GM06990 (cell line): ENCODE data around the gene OR2Y1.

Source experiments
- DNase-seq: peaks from one replicate; pipeline ENCODE4 v3.0.0-alpha.2; 2011; ENCODE audit not compliant: insufficient read length; ENCODE audit errors: extremely low read depth
- H3K27me3 ChIP-seq: replicated peaks from 2 replicates; pipeline ENCODE4 v1.6.0; 2011; ENCODE audit warnings: low read length; ENCODE audit not compliant: control insufficient read depth, insufficient read depth
- H3K36me3 ChIP-seq: 2 replicates; pipeline ENCODE4 v1.5.1; 2011; ENCODE audit warnings: low read length; ENCODE audit not compliant: control insufficient read depth, insufficient read depth
- H3K4me3 ChIP-seq: replicated peaks from 2 replicates; pipeline ENCODE4 v1.5.1; 2011; ENCODE audit warnings: low read depth, mild to moderate bottlenecking, control low read depth, low read length
- TF ChIP-seq, protein P1 (sequence below): IDR thresholded peaks from 2 replicates; pipeline ENCODE4 v1.5.1; 2011; ENCODE audit warnings: low read length, control low read depth, mild to moderate bottlenecking, inconsistent platforms; ENCODE audit not compliant: insufficient read depth, poor library complexity, severe bottlenecking

OR2Y1 gene

DNA sequence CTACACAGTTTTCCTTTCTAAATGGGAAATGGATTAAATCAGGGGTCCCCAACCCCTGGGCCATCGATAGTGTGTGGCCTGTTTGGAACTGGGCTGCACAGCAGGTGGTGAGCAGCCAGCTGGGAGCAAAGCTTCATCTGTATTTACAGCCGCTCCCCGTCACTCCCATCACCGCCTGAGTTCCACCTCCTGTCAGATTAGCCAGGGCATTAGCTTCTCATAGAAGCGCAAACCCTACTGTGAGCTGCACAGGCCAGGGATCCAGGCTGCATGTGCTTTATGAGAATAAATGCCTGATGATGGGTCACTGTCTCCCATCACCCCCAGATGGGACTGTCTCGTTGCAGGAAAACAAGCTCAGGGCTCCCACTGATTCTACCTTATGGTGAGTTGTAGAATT lies 49.3 kb downstream of the OR2Y1 start:
- Histone ChIP-seq H3K36me3 (no peaks in the 10 kb centered on the region), H3K27me3 (no peaks in the 10 kb centered on the region; the same call in 1 of the 2 replicates)
- TF ChIP-seq, protein P1, sequence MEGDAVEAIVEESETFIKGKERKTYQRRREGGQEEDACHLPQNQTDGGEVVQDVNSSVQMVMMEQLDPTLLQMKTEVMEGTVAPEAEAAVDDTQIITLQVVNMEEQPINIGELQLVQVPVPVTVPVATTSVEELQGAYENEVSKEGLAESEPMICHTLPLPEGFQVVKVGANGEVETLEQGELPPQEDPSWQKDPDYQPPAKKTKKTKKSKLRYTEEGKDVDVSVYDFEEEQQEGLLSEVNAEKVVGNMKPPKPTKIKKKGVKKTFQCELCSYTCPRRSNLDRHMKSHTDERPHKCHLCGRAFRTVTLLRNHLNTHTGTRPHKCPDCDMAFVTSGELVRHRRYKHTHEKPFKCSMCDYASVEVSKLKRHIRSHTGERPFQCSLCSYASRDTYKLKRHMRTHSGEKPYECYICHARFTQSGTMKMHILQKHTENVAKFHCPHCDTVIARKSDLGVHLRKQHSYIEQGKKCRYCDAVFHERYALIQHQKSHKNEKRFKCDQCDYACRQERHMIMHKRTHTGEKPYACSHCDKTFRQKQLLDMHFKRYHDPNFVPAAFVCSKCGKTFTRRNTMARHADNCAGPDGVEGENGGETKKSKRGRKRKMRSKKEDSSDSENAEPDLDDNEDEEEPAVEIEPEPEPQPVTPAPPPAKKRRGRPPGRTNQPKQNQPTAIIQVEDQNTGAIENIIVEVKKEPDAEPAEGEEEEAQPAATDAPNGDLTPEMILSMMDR: no peak

DNA sequence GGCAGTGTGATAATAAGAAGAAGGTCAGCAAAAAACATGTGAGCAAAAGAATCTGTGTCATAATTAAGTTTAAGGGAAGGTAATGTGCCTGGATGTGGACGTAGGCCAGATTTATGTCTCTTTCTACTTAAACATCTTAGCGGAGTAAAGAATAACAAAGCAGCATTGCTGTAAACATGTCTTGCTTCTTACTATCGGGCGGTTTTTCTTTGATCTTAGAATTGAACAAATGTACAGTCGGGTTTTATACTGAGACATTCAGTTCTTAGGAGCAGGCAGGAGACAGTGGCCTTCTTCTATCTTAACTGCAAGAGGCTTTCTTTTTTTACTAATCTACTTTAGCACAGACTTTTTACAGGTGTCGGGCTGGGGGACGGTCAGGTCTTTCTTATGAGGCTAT lies 50.1 kb downstream of the OR2Y1 start:
- TF ChIP-seq, protein P1: no peak
- H3K36me3 ChIP-seq: no peaks in the 10 kb centered on the region
- no peak overlapping the region for H3K4me3 ChIP-seq
- no peaks in the 10 kb centered on the region; the same call in 1 of the 2 replicates for H3K27me3 ChIP-seq
- DNase-seq: no peak

More for the DNA sequence above, 49.3 kb downstream of the OR2Y1 start:
- DNase-seq: no peak
- H3K4me3 ChIP-seq: no peak overlapping the region
